ENCODE data around the gene MTPN. TPM values are rescaled to one million over a fixed set of nuclear protein-coding genes. Genes with fewer than 3 reads are reported as not detected.

MTPN gene
- total and polyA plus RNA-seq, 5 donors from 2014 or later, result 75.3 to 121 (median 104) TPM

- H3K9me3 Mint-ChIP-seq, result no peaks in the 10 kb centered on the region
- H3K36me3 ChIP-seq (ENCODE audit: control insufficient read depth, insufficient read depth, low read length), result peaks cover 19% of the 10 kb centered on the region
- H3K36me3 Mint-ChIP-seq, result peaks cover 13% of the 10 kb centered on the region
- H3K4me1 Mint-ChIP-seq, result peaks cover 25 to 85% (median 53%) of the 10 kb centered on the region in 4 donors
- peak overlapping the region; percentile 92 for H3K4me3 ChIP-seq (ENCODE audit: low read depth, low read length)
- H3K4me1 ChIP-seq (ENCODE audit: control insufficient read depth, insufficient read depth, low read length, poor library complexity, severe bottlenecking), result peaks cover 51% of the 10 kb centered on the region
- H3K9me3 ChIP-seq (ENCODE audit: control insufficient read depth in 2 of 2, low read length in 2 of 2), result no peaks in the 10 kb centered on the region
- peak overlapping the region in 3 of 4 donors; percentile 65 to 97 (median 86) for H3K4me3 Mint-ChIP-seq
- peak in 1 of 3 donors; percentile 7 for DNase-seq
- no peaks in the 10 kb centered on the region for H3K27me3 Mint-ChIP-seq
- ATAC-seq (ENCODE audit: low read depth in 2 of 2), result no peak
- H3K27ac ChIP-seq (ENCODE audit: insufficient read depth, low read length, poor library complexity, severe bottlenecking), result no peak overlapping the region
- peak overlapping the region in 1 of 3 donors; percentile 56 for H3K27ac Mint-ChIP-seq
- H3K27me3 ChIP-seq (ENCODE audit: control insufficient read depth, insufficient read depth, low read length), result no peaks in the 10 kb centered on the region
Observed at GRCh38 chr7:135974667-135975066, 2.5 kb downstream of the MTPN start.

GRCh38 chr7:135971366-135971725 is 5.8 kb downstream of the MTPN start:
- no peak for ATAC-seq (ENCODE audit: low read depth in 2 of 2)
- Histone ChIP-seq H3K9me3 (ENCODE audit: control insufficient read depth in 2 of 2, low read length in 2 of 2) (no peaks in the 10 kb centered on the region), H3K27me3 (ENCODE audit: control insufficient read depth, insufficient read depth, low read length) (no peaks in the 10 kb centered on the region), H3K36me3 (ENCODE audit: control insufficient read depth, insufficient read depth, low read length) (peaks cover 29% of the 10 kb centered on the region), H3K4me1 (ENCODE audit: control insufficient read depth, insufficient read depth, low read length, poor library complexity, severe bottlenecking) (peaks cover 57% of the 10 kb centered on the region), H3K4me3 (ENCODE audit: low read depth, low read length) (peak overlapping the region; percentile 50), H3K27ac (ENCODE audit: insufficient read depth, low read length, poor library complexity, severe bottlenecking) (no peak overlapping the region)
- Mint-ChIP-seq H3K27me3 (no peaks in the 10 kb centered on the region), H3K27ac (peak overlapping the region in 1 of 3 donors; percentile 32), H3K36me3 (peaks cover 32% of the 10 kb centered on the region), H3K9me3 (no peaks in the 10 kb centered on the region), H3K4me3 (peak overlapping the region in 2 of 4 donors; percentile 30 to 37), H3K4me1 (peaks cover 35 to 89% (median 65%) of the 10 kb centered on the region in 4 donors)
- DNase-seq, result no peak

GRCh38 chr7:135970682-135971365 is 6.3 kb downstream of the MTPN start:
- DNase-seq (peak in 1 of 3 donors; percentile 13), ATAC-seq (ENCODE audit: low read depth in 2 of 2) (peak in 1 of 2 donors; percentile 39)
- Mint-ChIP-seq H3K4me1 (peaks cover 36 to 89% (median 68%) of the 10 kb centered on the region in 4 donors), H3K27me3 (no peaks in the 10 kb centered on the region), H3K4me3 (peak overlapping the region; percentile 1 to 38 (median 34)), H3K27ac (no peak overlapping the region), H3K36me3 (peaks cover 36% of the 10 kb centered on the region), H3K9me3 (no peaks in the 10 kb centered on the region)
- no peaks in the 10 kb centered on the region for H3K27me3 ChIP-seq (ENCODE audit: control insufficient read depth, insufficient read depth, low read length)
- no peak overlapping the region for H3K27ac ChIP-seq (ENCODE audit: insufficient read depth, low read length, poor library complexity, severe bottlenecking)
- H3K9me3 ChIP-seq (ENCODE audit: control insufficient read depth in 2 of 2, low read length in 2 of 2), result no peaks in the 10 kb centered on the region
- peak overlapping the region; percentile 50 for H3K4me3 ChIP-seq (ENCODE audit: low read depth, low read length)
- peaks cover 57% of the 10 kb centered on the region for H3K4me1 ChIP-seq (ENCODE audit: control insufficient read depth, insufficient read depth, low read length, poor library complexity, severe bottlenecking)
- H3K36me3 ChIP-seq (ENCODE audit: control insufficient read depth, insufficient read depth, low read length), result peaks cover 34% of the 10 kb centered on the region

GRCh38 chr7:135970045-135970444 is 7.1 kb downstream of the MTPN start:
- Histone ChIP-seq H3K27ac (ENCODE audit: insufficient read depth, low read length, poor library complexity, severe bottlenecking) (no peak overlapping the region), H3K4me1 (ENCODE audit: control insufficient read depth, insufficient read depth, low read length, poor library complexity, severe bottlenecking) (peaks cover 52% of the 10 kb centered on the region)

GRCh38 chr7:135966341-135967043 is 10.7 kb downstream of the MTPN start:
- H3K27ac Mint-ChIP-seq, result peak overlapping the region; percentile 33 to 88 (median 49)
- ATAC-seq (ENCODE audit: low read depth in 2 of 2), result no peak

More at GRCh38 chr7:135970045-135970444, 7.1 kb downstream of the MTPN start:
- peaks cover 34% of the 10 kb centered on the region for H3K36me3 ChIP-seq (ENCODE audit: control insufficient read depth, insufficient read depth, low read length)
- H3K4me3 ChIP-seq (ENCODE audit: low read depth, low read length), result peak overlapping the region; percentile 1
- H3K27ac Mint-ChIP-seq, result no peak overlapping the region
- H3K27me3 ChIP-seq (ENCODE audit: control insufficient read depth, insufficient read depth, low read length), result no peaks in the 10 kb centered on the region
- no peak overlapping the region for H3K4me3 Mint-ChIP-seq
- H3K9me3 Mint-ChIP-seq, result no peaks in the 10 kb centered on the region
- DNase-seq (no peak), ATAC-seq (ENCODE audit: low read depth in 2 of 2) (no peak)
- peaks cover 33% of the 10 kb centered on the region for H3K36me3 Mint-ChIP-seq
- peaks cover 44 to 87% (median 70%) of the 10 kb centered on the region in 4 donors for H3K4me1 Mint-ChIP-seq
- H3K9me3 ChIP-seq (ENCODE audit: control insufficient read depth in 2 of 2, low read length in 2 of 2), result no peaks in the 10 kb centered on the region
- H3K27me3 Mint-ChIP-seq, result no peaks in the 10 kb centered on the region

GRCh38 chr7:135965602-135966001 is 11.6 kb downstream of the MTPN start:
- Histone ChIP-seq H3K27ac (ENCODE audit: insufficient read depth, low read length, poor library complexity, severe bottlenecking) (no peak overlapping the region), H3K9me3 (ENCODE audit: control insufficient read depth in 2 of 2, low read length in 2 of 2) (no peaks in the 10 kb centered on the region), H3K27me3 (ENCODE audit: control insufficient read depth, insufficient read depth, low read length) (no peaks in the 10 kb centered on the region), H3K4me3 (ENCODE audit: low read depth, low read length) (peak overlapping the region; percentile 4), H3K4me1 (ENCODE audit: control insufficient read depth, insufficient read depth, low read length, poor library complexity, severe bottlenecking) (peaks cover 35% of the 10 kb centered on the region), H3K36me3 (ENCODE audit: control insufficient read depth, insufficient read depth, low read length) (peaks cover 18% of the 10 kb centered on the region)
- Mint-ChIP-seq H3K9me3 (no peaks in the 10 kb centered on the region), H3K4me3 (peak overlapping the region in 2 of 4 donors; percentile 2 to 37), H3K27me3 (no peaks in the 10 kb centered on the region), H3K27ac (no peak overlapping the region), H3K36me3 (peaks cover 26% of the 10 kb centered on the region), H3K4me1 (peaks cover 65 to 84% (median 71%) of the 10 kb centered on the region in 4 donors)
- DNase-seq (no peak), ATAC-seq (ENCODE audit: low read depth in 2 of 2) (no peak)

More at GRCh38 chr7:135966341-135967043, 10.7 kb downstream of the MTPN start:
- peak overlapping the region in 1 of 4 donors; percentile 63 for H3K4me3 Mint-ChIP-seq
- Histone ChIP-seq H3K36me3 (ENCODE audit: control insufficient read depth, insufficient read depth, low read length) (peaks cover 26% of the 10 kb centered on the region), H3K4me1 (ENCODE audit: control insufficient read depth, insufficient read depth, low read length, poor library complexity, severe bottlenecking) (peaks cover 41% of the 10 kb centered on the region), H3K27ac (ENCODE audit: insufficient read depth, low read length, poor library complexity, severe bottlenecking) (no peak overlapping the region), H3K9me3 (ENCODE audit: control insufficient read depth in 2 of 2, low read length in 2 of 2) (no peaks in the 10 kb centered on the region), H3K4me3 (ENCODE audit: low read depth, low read length) (peak overlapping the region; percentile 4), H3K27me3 (ENCODE audit: control insufficient read depth, insufficient read depth, low read length) (no peaks in the 10 kb centered on the region)
- H3K4me1 Mint-ChIP-seq, result peaks cover 62 to 84% (median 71%) of the 10 kb centered on the region in 4 donors
- peaks cover 26% of the 10 kb centered on the region for H3K36me3 Mint-ChIP-seq
- no peak for DNase-seq
- no peaks in the 10 kb centered on the region for H3K9me3 Mint-ChIP-seq
- no peaks in the 10 kb centered on the region for H3K27me3 Mint-ChIP-seq

GRCh38 chr7:135964791-135965190 is 12.4 kb downstream of the MTPN start:
- Mint-ChIP-seq H3K9me3 (no peaks in the 10 kb centered on the region), H3K4me3 (peak overlapping the region in 1 of 4 donors; percentile 30), H3K36me3 (peaks cover 27% of the 10 kb centered on the region), H3K27me3 (no peaks in the 10 kb centered on the region), H3K4me1 (peaks cover 69 to 89% (median 75%) of the 10 kb centered on the region in 4 donors), H3K27ac (no peak overlapping the region)
- no peaks in the 10 kb centered on the region for H3K27me3 ChIP-seq (ENCODE audit: control insufficient read depth, insufficient read depth, low read length)
- peak overlapping the region; percentile 4 for H3K4me3 ChIP-seq (ENCODE audit: low read depth, low read length)
- ATAC-seq (ENCODE audit: low read depth in 2 of 2), result no peak
- H3K36me3 ChIP-seq (ENCODE audit: control insufficient read depth, insufficient read depth, low read length), result peaks cover 19% of the 10 kb centered on the region
- no peaks in the 10 kb centered on the region for H3K9me3 ChIP-seq (ENCODE audit: control insufficient read depth in 2 of 2, low read length in 2 of 2)
- H3K4me1 ChIP-seq (ENCODE audit: control insufficient read depth, insufficient read depth, low read length, poor library complexity, severe bottlenecking), result peaks cover 42% of the 10 kb centered on the region
- no peak for DNase-seq
- no peak overlapping the region for H3K27ac ChIP-seq (ENCODE audit: insufficient read depth, low read length, poor library complexity, severe bottlenecking)

Data from CD4-positive, CD25-positive, alpha-beta regulatory T cell (primary cell).